Measurements from ENCODE around the gene INSYN2B. TPM values are rescaled to one million over a fixed set of nuclear protein-coding genes. Genes with fewer than 3 reads are reported as not detected.

INSYN2B gene
- total and polyA plus RNA-seq, 2 experiments from 2014 or later = 10.1 to 43.2 TPM

DNA sequence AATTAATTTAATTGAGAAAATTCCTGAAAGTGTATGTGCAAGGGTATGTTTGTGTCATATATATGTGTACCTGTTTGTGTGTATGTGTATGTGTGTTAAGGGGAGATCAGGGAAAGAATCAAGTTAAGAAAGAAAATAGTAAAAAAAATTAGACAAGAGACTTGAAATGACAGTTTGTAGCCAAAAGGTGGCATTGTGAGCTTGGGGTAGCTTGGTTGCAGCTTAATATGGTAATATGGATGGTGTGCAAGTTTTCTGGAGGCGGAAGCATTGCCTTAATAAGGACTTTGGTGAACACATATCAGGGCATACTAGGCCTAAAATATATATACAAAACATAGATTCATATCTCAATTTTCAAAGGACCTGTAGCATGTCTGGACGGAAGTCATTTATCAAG, 129.9 kb downstream of the INSYN2B start:
- Histone ChIP-seq H3K9me3 (ENCODE audit: low read depth) (no peaks in the 10 kb centered on the region), H3K9ac (no peak overlapping the region), H3K36me3 (ENCODE audit: low read depth) (no peaks in the 10 kb centered on the region), H3K27ac (no peak overlapping the region), H3K4me1 (ENCODE audit: insufficient read depth) (no peaks in the 10 kb centered on the region), H3K4me2 (ENCODE audit: unreplicated experiment) (no peak overlapping the region), H3K4me3 (no peak overlapping the region), H3K27me3 (replicated peaks; ENCODE audit: insufficient read depth) (no peaks in the 10 kb centered on the region), H3F3A (ENCODE audit: insufficient read depth) (no peaks in the 10 kb centered on the region), H3K79me2 (ENCODE audit: insufficient read depth) (no peaks in the 10 kb centered on the region), H2AFZ (no peak overlapping the region), H3K9me2 (ENCODE audit: insufficient read depth) (no peaks in the 10 kb centered on the region), H4K20me1 (ENCODE audit: insufficient read depth) (no peaks in the 10 kb centered on the region)
- in situ Hi-C loops (cut with MboI) = no loop called here
- WGBS, 2 experiments (ENCODE audit: low coverage in 1 of 2, low lambda C conversion rate in 2 of 2, missing lambda C conversion rate in 2 of 2) = 98% methylated on average over 2 of the region's 2 CpGs
- TF ChIP-seq EZH2 (IDR thresholded peaks at IDR 0.05; ENCODE audit: insufficient read depth, poor library complexity, severe bottlenecking) = no peak
- no peak for TF ChIP-seq EZH2phosphoT487 (IDR thresholded peaks at IDR 0.05; ENCODE audit: insufficient read depth, low read depth)
- DNase-seq = no peak

DNA sequence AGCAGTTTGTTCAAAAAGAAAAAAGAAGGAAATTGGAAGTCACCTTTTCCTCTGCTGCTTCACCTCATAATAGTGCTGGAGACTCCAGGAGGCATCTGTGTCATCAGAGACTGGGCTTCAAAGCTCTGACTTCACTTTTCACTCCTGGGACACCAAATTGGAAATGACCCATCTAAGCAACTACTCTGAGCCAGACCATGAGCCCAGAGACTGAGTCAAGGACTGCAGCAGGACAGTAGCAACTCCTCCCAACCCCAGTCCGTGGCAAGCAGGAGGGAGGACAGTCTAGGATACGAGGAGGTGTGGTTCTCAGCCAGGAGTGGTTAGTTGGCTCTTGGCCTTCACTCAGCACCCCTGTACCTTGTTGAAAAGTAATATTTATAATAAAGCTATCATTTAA, 131.5 kb downstream of the INSYN2B start:
- H2AFZ ChIP-seq = no peak overlapping the region
- no peaks in the 10 kb centered on the region for H3K9me3 ChIP-seq (ENCODE audit: low read depth)
- H3K4me3 ChIP-seq = no peak overlapping the region
- 54 to 60% methylated on average over 2 of the region's 2 CpGs for WGBS, 2 experiments (ENCODE audit: low coverage in 1 of 2, low lambda C conversion rate in 2 of 2, missing lambda C conversion rate in 2 of 2)
- no peaks in the 10 kb centered on the region for H4K20me1 ChIP-seq (ENCODE audit: insufficient read depth)
- no peaks in the 10 kb centered on the region for H3K4me1 ChIP-seq (ENCODE audit: insufficient read depth)
- TF ChIP-seq EZH2phosphoT487 (IDR thresholded peaks at IDR 0.05; ENCODE audit: insufficient read depth, low read depth) = no peak
- TF ChIP-seq EZH2 (IDR thresholded peaks at IDR 0.05; ENCODE audit: insufficient read depth, poor library complexity, severe bottlenecking) = no peak
- H3K27me3 ChIP-seq (replicated peaks; ENCODE audit: insufficient read depth) = no peaks in the 10 kb centered on the region
- H3F3A ChIP-seq (ENCODE audit: insufficient read depth) = no peaks in the 10 kb centered on the region
- in situ Hi-C loops (cut with MboI) = no loop called here
- DNase-seq = peak; percentile 35
- no peaks in the 10 kb centered on the region for H3K36me3 ChIP-seq (ENCODE audit: low read depth)
- H3K27ac ChIP-seq = no peak overlapping the region
- no peak overlapping the region for H3K9ac ChIP-seq
- H3K9me2 ChIP-seq (ENCODE audit: insufficient read depth) = no peaks in the 10 kb centered on the region
- no peak overlapping the region for H3K4me2 ChIP-seq (ENCODE audit: unreplicated experiment)
- H3K79me2 ChIP-seq (ENCODE audit: insufficient read depth) = no peaks in the 10 kb centered on the region

GRCh38 chr5:169848271-169848670, 132.0 kb downstream of the INSYN2B start:
- no peaks in the 10 kb centered on the region for H4K20me1 ChIP-seq (ENCODE audit: insufficient read depth)
- no peak overlapping the region for H3K4me2 ChIP-seq (ENCODE audit: unreplicated experiment)
- no peak overlapping the region for H2AFZ ChIP-seq
- H3K9ac ChIP-seq = no peak overlapping the region
- no peaks in the 10 kb centered on the region for H3F3A ChIP-seq (ENCODE audit: insufficient read depth)
- H3K36me3 ChIP-seq (ENCODE audit: low read depth) = no peaks in the 10 kb centered on the region
- H3K4me3 ChIP-seq = no peak overlapping the region
- DNase-seq = no peak
- H3K27me3 ChIP-seq (replicated peaks; ENCODE audit: insufficient read depth) = no peaks in the 10 kb centered on the region
- no peaks in the 10 kb centered on the region for H3K9me2 ChIP-seq (ENCODE audit: insufficient read depth)
- H3K9me3 ChIP-seq (ENCODE audit: low read depth) = no peaks in the 10 kb centered on the region
- no peaks in the 10 kb centered on the region for H3K79me2 ChIP-seq (ENCODE audit: insufficient read depth)
- in situ Hi-C loops (cut with MboI) = no loop called here
- H3K27ac ChIP-seq = no peak overlapping the region
- WGBS, 2 experiments (ENCODE audit: low coverage in 1 of 2, low lambda C conversion rate in 2 of 2, missing lambda C conversion rate in 2 of 2) = 70 to 81% methylated on average over 3 of the region's 3 CpGs
- no peak for TF ChIP-seq EZH2 (IDR thresholded peaks at IDR 0.05; ENCODE audit: insufficient read depth, poor library complexity, severe bottlenecking)
- no peak for TF ChIP-seq EZH2phosphoT487 (IDR thresholded peaks at IDR 0.05; ENCODE audit: insufficient read depth, low read depth)
- H3K4me1 ChIP-seq (ENCODE audit: insufficient read depth) = no peaks in the 10 kb centered on the region

- Histone ChIP-seq H3K9me2 (ENCODE audit: insufficient read depth) (no peaks in the 10 kb centered on the region), H3K79me2 (ENCODE audit: insufficient read depth) (no peaks in the 10 kb centered on the region), H2AFZ (no peak overlapping the region), H3K9me3 (ENCODE audit: low read depth) (no peaks in the 10 kb centered on the region), H3K36me3 (ENCODE audit: low read depth) (no peaks in the 10 kb centered on the region), H3K4me3 (no peak overlapping the region), H3F3A (ENCODE audit: insufficient read depth) (no peaks in the 10 kb centered on the region), H3K4me1 (ENCODE audit: insufficient read depth) (no peaks in the 10 kb centered on the region), H3K27ac (no peak overlapping the region), H3K27me3 (replicated peaks; ENCODE audit: insufficient read depth) (no peaks in the 10 kb centered on the region), H3K4me2 (ENCODE audit: unreplicated experiment) (no peak overlapping the region), H3K9ac (no peak overlapping the region), H4K20me1 (ENCODE audit: insufficient read depth) (no peaks in the 10 kb centered on the region)
- in situ Hi-C loops (cut with MboI) = no loop called here
- TF ChIP-seq EZH2phosphoT487 (IDR thresholded peaks at IDR 0.05; ENCODE audit: insufficient read depth, low read depth) (no peak), EZH2 (IDR thresholded peaks at IDR 0.05; ENCODE audit: insufficient read depth, poor library complexity, severe bottlenecking) (no peak)
- WGBS, 2 experiments (ENCODE audit: low coverage in 1 of 2, low lambda C conversion rate in 2 of 2, missing lambda C conversion rate in 2 of 2) = 71 to 78% methylated on average over 1 of the region's 1 CpG
- no peak for DNase-seq
Measured at GRCh38 chr5:169847519-169847918, 132.8 kb downstream of the INSYN2B start.

GRCh38 chr5:169842699-169843098, 137.6 kb downstream of the INSYN2B start:
- H3K9me3 ChIP-seq (ENCODE audit: low read depth) = no peaks in the 10 kb centered on the region
- no peak for TF ChIP-seq EZH2phosphoT487 (IDR thresholded peaks at IDR 0.05; ENCODE audit: insufficient read depth, low read depth)
- no peak for TF ChIP-seq EZH2 (IDR thresholded peaks at IDR 0.05; ENCODE audit: insufficient read depth, poor library complexity, severe bottlenecking)
- no peak overlapping the region for H3K4me2 ChIP-seq (ENCODE audit: unreplicated experiment)
- no peaks in the 10 kb centered on the region for H4K20me1 ChIP-seq (ENCODE audit: insufficient read depth)
- no peak overlapping the region for H3K9ac ChIP-seq
- no peak overlapping the region for H2AFZ ChIP-seq
- H3K79me2 ChIP-seq (ENCODE audit: insufficient read depth) = no peaks in the 10 kb centered on the region
- in situ Hi-C loops (cut with MboI) = no loop called here
- no peaks in the 10 kb centered on the region for H3K36me3 ChIP-seq (ENCODE audit: low read depth)
- no peaks in the 10 kb centered on the region for H3F3A ChIP-seq (ENCODE audit: insufficient read depth)
- DNase-seq = no peak
- no peak overlapping the region for H3K4me3 ChIP-seq
- H3K27ac ChIP-seq = no peak overlapping the region
- H3K4me1 ChIP-seq (ENCODE audit: insufficient read depth) = no peaks in the 10 kb centered on the region
- no peaks in the 10 kb centered on the region for H3K27me3 ChIP-seq (replicated peaks; ENCODE audit: insufficient read depth)
- no peaks in the 10 kb centered on the region for H3K9me2 ChIP-seq (ENCODE audit: insufficient read depth)

Data from GM23248 (cell line).